CD1c-positive myeloid dendritic cell (primary cell): ENCODE data around the gene RASAL2.
"Not testable (repeated sequence)": the region's sequence is repeated elsewhere in the genome, so short reads cannot be mapped to it uniquely, and the experiment has no call there.

Experiments used
- DNase-seq: peaks from one replicate; pipeline ENCODE4 v3.0.0-alpha.2; 2016; ENCODE audit errors: extremely low spot score

RASAL2 gene

GRCh38 chr1:178345238-178345637 lies 251.3 kb downstream of the RASAL2 start:
- no peak for DNase-seq

- no peak for DNase-seq
Observed at GRCh38 chr1:178345807-178346206, 251.9 kb downstream of the RASAL2 start.

DNA sequence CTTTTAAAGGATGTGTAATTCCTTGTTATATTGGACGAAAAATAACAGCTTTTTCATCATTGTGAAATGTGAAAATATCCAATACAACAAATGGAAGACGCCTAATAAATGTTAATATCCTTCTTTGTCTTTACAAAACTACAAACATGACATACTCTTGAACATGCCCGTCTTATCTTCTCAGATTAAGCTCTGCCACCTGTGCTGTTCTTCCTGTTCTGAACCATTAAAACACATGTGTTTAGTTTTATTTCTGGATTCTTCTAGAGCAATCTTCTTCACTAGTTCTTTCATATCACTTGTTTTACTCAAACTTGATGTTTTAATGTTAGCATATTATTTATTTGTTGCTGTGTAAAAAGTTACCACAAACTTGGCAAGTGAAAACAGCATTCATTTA lies 255.9 kb downstream of the RASAL2 start:
- no peak for DNase-seq

GRCh38 chr1:178351911-178352310 lies 258.0 kb downstream of the RASAL2 start:
- DNase-seq = not testable (repeated sequence)

DNA sequence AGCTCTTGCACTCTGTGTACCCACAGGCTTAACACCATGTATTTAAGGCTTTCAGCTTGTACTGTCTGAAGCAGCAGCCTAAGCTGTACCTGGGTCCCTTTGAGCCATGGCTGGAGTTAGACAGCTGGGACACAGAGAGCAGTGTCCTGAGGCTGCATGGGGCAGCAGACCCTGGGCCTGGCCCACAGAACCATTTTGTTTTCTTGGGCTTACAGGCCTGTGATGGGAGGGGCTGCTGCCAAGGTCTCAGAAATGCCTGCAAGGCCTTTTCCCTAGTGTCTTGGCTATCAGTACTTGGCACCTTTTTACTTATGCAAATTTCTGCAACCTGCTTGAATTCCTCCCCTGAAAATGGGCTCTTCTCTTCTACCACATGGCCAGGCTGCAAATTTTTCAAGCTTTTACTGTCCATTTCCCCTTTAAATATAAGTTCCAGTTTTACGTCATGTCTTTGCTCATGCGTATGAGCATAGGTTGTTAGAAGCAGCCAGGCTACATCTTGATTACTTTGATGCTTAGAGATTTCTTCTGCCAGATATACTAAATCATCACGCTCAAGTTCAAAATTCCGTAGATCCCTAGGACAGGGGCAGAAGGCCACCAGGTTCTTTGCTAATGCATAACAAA lies 259.0 kb downstream of the RASAL2 start:
- DNase-seq = no peak

DNA sequence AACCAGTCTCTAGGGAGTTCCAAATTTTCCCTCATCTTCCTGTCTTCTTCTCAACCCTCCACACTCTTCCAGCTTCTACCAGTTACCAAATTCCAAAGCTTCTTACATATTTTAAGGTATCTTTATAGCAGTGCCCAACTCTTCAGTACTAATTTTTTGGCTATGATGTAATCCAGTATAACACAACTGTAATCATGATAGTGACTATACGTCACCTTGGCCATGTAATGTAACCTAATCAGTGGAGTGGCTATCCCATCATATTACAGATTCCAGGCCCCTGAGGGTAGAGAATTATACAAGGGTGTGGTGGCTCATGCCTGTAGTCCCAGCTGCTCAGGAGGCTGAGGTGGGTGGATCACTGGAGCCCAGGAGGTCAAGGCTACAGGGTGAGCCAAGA lies 259.6 kb downstream of the RASAL2 start:
- no peak for DNase-seq

DNA sequence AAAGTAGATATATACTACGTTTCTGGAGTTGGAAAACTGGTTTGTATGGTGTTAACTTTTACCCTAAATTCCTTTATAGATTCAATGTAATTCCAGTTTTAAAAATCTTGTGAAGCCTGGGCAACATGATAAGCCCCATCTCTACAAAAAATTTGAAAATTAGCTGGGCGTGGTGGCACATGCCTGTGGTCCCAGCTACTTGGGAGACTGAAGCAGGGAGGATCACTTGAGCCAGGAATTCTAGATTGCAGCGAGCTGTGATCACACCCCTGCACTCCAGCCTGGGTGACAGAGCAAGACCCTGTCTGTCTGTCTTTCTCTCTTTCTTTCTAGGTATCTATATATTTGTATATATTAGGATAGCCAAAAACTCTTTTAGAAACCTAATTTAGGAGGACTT lies 260.9 kb downstream of the RASAL2 start:
- DNase-seq = no peak

- no peak for DNase-seq
Observed at GRCh38 chr1:178356299-178356698, 262.4 kb downstream of the RASAL2 start.

DNA sequence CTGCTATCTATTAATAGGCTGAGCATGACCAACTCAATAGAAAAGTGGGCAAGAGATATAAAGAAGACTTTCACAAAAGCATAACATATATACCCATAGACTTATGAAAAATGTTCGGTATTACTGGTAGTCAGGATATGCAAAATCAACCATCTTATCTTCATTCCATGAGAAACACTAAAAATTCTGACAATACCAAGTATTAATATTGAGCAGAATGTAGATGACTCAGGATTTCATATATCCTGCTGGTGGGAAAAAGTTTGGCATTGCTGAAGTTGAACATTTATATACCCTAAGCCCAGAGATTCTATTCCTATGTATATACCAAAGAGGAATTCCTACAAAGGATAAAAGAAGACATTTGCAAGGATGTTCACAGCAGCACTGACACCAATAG lies 264.6 kb downstream of the RASAL2 start:
- no peak for DNase-seq

GRCh38 chr1:178360421-178360820 lies 266.5 kb downstream of the RASAL2 start:
- no peak for DNase-seq

DNA sequence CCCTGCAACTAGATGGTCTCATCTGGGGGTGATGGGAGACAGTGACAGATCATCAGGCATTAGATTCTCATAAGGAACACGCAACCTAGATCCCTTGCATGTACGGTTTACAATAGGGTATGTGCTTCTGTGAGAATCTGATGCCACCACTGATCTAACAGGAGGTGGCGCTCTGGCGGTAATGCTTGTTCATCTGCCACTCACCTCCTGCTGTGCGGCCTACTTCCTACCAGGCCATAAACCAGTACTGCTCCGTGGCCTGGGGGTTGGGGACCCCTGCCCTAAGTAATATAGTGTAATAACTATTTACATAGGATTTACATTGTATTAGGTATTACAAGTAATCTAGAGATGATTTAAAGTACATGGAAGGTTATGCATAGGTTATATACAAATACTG lies 267.9 kb downstream of the RASAL2 start:
- DNase-seq = no peak

DNA sequence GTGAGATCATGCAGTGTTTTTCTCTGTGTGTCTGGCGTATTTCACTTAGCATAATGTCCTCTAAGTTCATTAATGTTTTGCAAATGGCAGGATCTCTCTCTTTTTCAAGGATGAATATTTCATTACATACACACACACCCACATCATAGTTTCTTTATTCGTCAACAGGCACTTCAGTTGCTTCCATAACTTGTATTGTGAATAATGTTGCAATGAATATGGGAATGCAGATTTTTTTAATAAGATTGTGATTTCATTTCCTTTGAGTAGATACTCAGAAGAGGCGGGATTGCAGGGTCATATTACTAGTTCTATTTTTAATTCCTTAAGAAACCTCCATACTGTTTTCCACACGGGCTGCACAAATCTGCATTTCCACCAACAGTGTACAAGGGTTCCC lies 268.8 kb downstream of the RASAL2 start:
- no peak for DNase-seq

GRCh38 chr1:178364782-178365181 lies 270.9 kb downstream of the RASAL2 start:
- no peak for DNase-seq

DNA sequence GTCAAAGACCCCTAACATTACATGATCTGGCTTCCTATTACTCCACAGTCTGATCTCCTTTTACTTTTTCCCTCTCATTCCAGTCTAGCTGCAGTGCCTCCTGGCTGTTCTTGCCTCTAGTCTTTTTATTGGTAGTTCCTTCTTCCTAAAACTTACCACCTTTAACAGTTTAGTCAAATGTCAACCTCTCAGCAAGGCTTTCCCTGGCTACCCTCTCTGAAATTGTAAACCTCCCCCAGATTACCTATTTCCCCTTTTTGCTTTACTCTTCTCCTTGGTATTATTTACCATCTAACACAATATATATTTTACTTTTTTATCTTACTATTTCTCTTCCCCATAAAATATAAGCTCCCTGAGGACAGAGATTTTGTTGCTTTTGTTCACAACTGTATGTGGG lies 273.2 kb downstream of the RASAL2 start:
- DNase-seq = no peak

GRCh38 chr1:178368208-178368607 lies 274.3 kb downstream of the RASAL2 start:
- DNase-seq = no peak

DNA sequence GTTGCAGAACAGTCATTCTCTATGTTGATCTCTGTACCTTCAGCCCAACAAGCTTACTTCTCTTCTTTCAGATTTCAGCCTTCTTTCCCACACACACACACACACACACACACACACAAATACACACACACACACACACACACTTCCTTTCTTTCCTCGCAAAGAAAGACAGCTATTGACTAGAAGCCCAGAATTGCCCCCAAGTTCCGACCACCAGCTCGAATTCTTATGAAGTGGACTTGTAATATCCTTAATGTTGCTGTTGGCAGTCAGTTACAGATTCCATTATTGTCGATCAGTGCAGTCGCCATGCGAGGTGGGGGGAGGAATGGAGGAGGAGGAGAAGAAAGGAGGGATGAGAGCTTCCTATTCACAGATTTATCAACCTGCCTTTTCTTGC lies 277.3 kb downstream of the RASAL2 start:
- no peak for DNase-seq

GRCh38 chr1:178371933-178372388 lies 278.1 kb downstream of the RASAL2 start:
- DNase-seq = no peak

GRCh38 chr1:178374016-178374415 lies 280.1 kb downstream of the RASAL2 start:
- no peak for DNase-seq

GRCh38 chr1:178376008-178376407 lies 282.1 kb downstream of the RASAL2 start:
- DNase-seq = no peak

- no peak for DNase-seq
Observed at GRCh38 chr1:178379807-178380206, 285.9 kb downstream of the RASAL2 start.

- no peak for DNase-seq
Observed at GRCh38 chr1:178382372-178382771, 288.5 kb downstream of the RASAL2 start.

- DNase-seq = no peak
Observed at GRCh38 chr1:178385662-178386061, 291.8 kb downstream of the RASAL2 start.

DNA sequence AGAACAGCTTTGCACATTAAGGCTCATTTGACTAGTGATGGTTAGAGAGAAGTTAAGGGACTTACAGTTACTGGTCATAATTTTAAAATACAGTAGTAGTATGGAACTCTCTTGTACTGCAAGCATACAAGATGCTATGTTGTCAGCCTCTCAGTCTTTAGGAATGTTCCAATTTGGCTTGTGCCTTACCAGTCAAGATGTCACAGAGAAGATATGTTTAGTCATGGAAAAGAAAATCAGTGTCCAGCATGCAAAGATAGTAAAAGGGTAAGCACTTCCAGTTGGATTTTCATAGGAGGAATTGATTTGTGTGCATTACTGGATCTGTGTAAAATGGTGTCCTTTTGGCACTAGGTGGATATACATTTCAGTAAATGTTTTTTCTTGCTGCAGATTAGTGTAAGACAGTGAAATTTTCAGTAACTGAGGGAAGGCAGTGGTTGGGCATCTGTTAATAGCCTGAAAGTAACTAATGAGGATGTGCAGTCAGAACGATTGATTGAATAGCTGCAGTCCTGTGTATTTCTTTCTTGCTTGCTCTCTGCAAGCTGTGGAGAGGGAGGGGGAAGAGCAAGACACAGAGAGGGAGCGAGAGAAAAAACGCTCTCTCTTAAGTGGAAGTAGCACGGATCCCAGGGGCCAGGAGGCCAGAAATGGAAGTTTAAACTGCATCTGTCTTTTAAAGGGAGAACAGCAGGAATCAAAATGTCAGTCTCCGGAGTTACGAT lies 294.7 kb downstream of the RASAL2 start:
- no peak for DNase-seq

DNA sequence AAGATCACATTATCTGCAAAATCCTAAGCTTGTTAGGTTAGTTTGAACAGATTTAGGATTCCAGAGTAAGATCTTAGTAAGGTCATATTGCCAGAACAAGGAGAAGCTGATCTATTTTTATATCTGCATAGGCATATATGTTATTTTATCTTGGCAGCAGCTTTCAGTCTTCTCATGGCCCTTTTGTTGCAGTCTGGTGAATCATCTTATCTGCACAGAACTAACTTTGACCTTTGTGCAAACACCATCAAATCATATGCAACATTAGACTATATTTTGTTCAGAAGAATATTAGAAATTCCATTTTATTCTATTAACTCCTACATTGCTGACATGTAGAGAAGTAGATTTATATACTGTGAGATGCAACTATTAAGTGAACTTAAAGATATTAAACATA lies 295.5 kb downstream of the RASAL2 start:
- no peak for DNase-seq
